Measurements from ENCODE around the gene CNTNAP4. TPM values are rescaled to one million over a fixed set of nuclear protein-coding genes. Genes with fewer than 3 reads are reported as not detected.
A peak's percentile ranks its signal among the peaks of the same experiment; 100 is the strongest.

Gene CNTNAP4
- not detected in 2 replicates for total RNA-seq (2021; fragmentation: NEBNext Ultra II Directional; extraction: Animal tissue kit (Norgen Biotek cat#: 25700))
- 0.03 TPM in 1 of 2 replicates, not detected in the other for polyA plus RNA-seq (2011; rRNA removed)
- polyA plus RNA-seq (2011; cell fraction: cytosol; rRNA removed), result 0.03 TPM
- polyA plus RNA-seq (2011; cell fraction: nucleus; rRNA removed), result 0.07 TPM
- polyA plus RNA-seq (2012, experiment 1 of 2), result not detected in 4 replicates
- polyA plus RNA-seq (2012, experiment 2 of 2), result not detected
- polyA plus RNA-seq (2013, experiment 1 of 2), result 0.04 TPM
- polyA plus RNA-seq (2013, experiment 2 of 2), result 0.04 TPM
- 0.03 and 0.07 TPM in 2 replicates for polyA minus RNA-seq (2011; rRNA and poly(A)+ RNA removed)
- polyA minus RNA-seq (2011; cell fraction: cytosol; rRNA and poly(A)+ RNA removed), result not detected
- polyA minus RNA-seq (2011; cell fraction: nucleus; rRNA and poly(A)+ RNA removed), result not detected
- long read RNA-seq, experiment 1, result 0 reads
- long read RNA-seq, experiment 2, result 0 reads

- Histone ChIP-seq H3K14ac (ENCODE audit: insufficient read length) (no peak within 1 kb of the TSS), H3K18ac (ENCODE audit: extremely low read depth, low read length) (no peak within 1 kb of the TSS), H3K9ac (replicated peaks in 1 of 4; ENCODE audit: extremely low read depth in 1 of 4, low read depth in 3 of 4, low read length in 3 of 4) (no peak within 1 kb of the TSS), H4K20me1 (replicated peaks in 1 of 2; ENCODE audit: control insufficient read depth in 1 of 2, insufficient read depth in 2 of 2, low read length in 2 of 2) (no peaks in the 10 kb centered on the region), H3K9me3 (ENCODE audit: insufficient read depth in 2 of 2, low read depth in 1 of 2, low read length in 1 of 2) (no peaks in the 10 kb centered on the region), H4K8ac (ENCODE audit: extremely low read depth, insufficient read depth, low read length) (peak within 1 kb of the TSS; percentile 11; the same call in 1 of the 2 replicates), H3K79me2 (ENCODE audit: control insufficient read depth in 1 of 2, insufficient read depth in 2 of 2, low read length in 2 of 2) (no peaks in the 10 kb centered on the region), H3K4me2 (ENCODE audit: insufficient read depth in 1 of 2, low read depth in 2 of 2, low read length in 2 of 2) (peak within 1 kb of the TSS; percentile 39 to 61; a peak in 3 of 4 replicates), H3K56ac (replicated peaks; ENCODE audit: insufficient read length, low read depth, low read length) (no peak within 1 kb of the TSS), H3K4me3 (ENCODE audit: extremely low read depth in 1 of 4, insufficient read depth in 2 of 4, low read depth in 3 of 4, low read length in 4 of 4) (peak within 1 kb of the TSS in 3 of 4 experiments; percentile 6 to 45 (median 21); a peak in 4 of 8 replicates), H4K5ac (ENCODE audit: insufficient read length, low read depth, low read length) (no peak within 1 kb of the TSS), H2BK15ac (ENCODE audit: low read length) (no peak within 1 kb of the TSS), H2AK5ac (ENCODE audit: low read depth, low read length) (no peak within 1 kb of the TSS), H2BK12ac (ENCODE audit: low read depth, low read length) (no peak within 1 kb of the TSS), H3K4me1 (replicated peaks in 1 of 4; ENCODE audit: control insufficient read depth in 3 of 4, insufficient read depth in 4 of 4, low read length in 3 of 4) (peaks cover 0 to 2% (median 0%) of the 10 kb centered on the region in 4 experiments; a peak in 2 of 7 replicates), H3K4ac (replicated peaks; ENCODE audit: insufficient read length, low read depth, low read length) (no peak within 1 kb of the TSS), H3K36me3 (ENCODE audit: control insufficient read depth in 2 of 4, insufficient read depth in 4 of 4, low read length in 3 of 4) (no peaks in the 10 kb centered on the region), H2BK120ac (replicated peaks; ENCODE audit: low read depth, low read length) (no peak within 1 kb of the TSS), H3K23ac (ENCODE audit: insufficient read length) (no peak within 1 kb of the TSS), H4K91ac (replicated peaks; ENCODE audit: insufficient read length, low read length) (no peak within 1 kb of the TSS), H2BK20ac (ENCODE audit: low read length) (no peak within 1 kb of the TSS), H2BK5ac (ENCODE audit: low read depth, low read length) (no peak within 1 kb of the TSS), H3K27me3 (replicated peaks in 1 of 4; ENCODE audit: control insufficient read depth in 3 of 4, extremely low read depth in 1 of 4, insufficient read depth in 3 of 4, low read length in 3 of 4) (peaks cover 0 to 3% (median 0%) of the 10 kb centered on the region in 4 experiments; a peak in 2 of 7 replicates), H3K23me2 (ENCODE audit: low read depth, low read length) (no peaks in the 10 kb centered on the region; the same call in 1 of the 2 replicates), H2AFZ (ENCODE audit: low read length) (0 out of 2 replicates have a peak within 1 kb of the TSS, but pooled peaks have one; percentile 19), H3K27ac (ENCODE audit: low read depth, low read length) (no peak within 1 kb of the TSS), H3K79me1 (ENCODE audit: low read depth, low read length) (no peaks in the 10 kb centered on the region)
- ChIA-PET CTCF (ENCODE audit: partially characterized antibody) (interaction anchor here (0.7 to 5.4 kb wide), 4 partner anchors 10 to 477 kb away, joined by 3 to 27 read pairs (median 12); no protein-coding TSS in a partner anchor), POLR2A (ENCODE audit: partially characterized antibody) (no interaction called here)
- 20% methylated on average over 16 of the region's 16 CpGs; no CpG with 5 or more reads in 1 of the 2 experiments for WGBS, 2 experiments (ENCODE audit: extremely low coverage in 1 of 2, insufficient coverage in 1 of 2, insufficient read length in 1 of 2, insufficient replicate concordance in 2 of 2, low coverage in 1 of 2, low lambda C conversion rate in 2 of 2, missing lambda C conversion rate in 1 of 2)
- DNase-seq (ENCODE audit: low read depth in 1 of 2, low spot score in 2 of 2), result peak in 1 of 2 experiments; percentile 73
- peak; percentile 24 for FAIRE-seq
- TF ChIP-seq TCF12 (IDR thresholded peaks at IDR 0.05; ENCODE audit: low read depth, low read length) (no peak), NANOG (IDR thresholded peaks at IDR 0.05; ENCODE audit: insufficient read depth, low read depth, low read length, poor library complexity, severe bottlenecking) (no peak), MAX (IDR thresholded peaks at IDR 0.05) (no peak), SIRT6 (IDR thresholded peaks at IDR 0.05; ENCODE audit: low read length) (no peak), POU5F1 (IDR thresholded peaks at IDR 0.05; ENCODE audit: low read depth, low read length) (no peak), RXRA (IDR thresholded peaks at IDR 0.05; ENCODE audit: insufficient read depth, low read depth, low read length) (no peak), CTBP2 (IDR thresholded peaks at IDR 0.05; ENCODE audit: borderline replicate concordance, insufficient read depth, insufficient read length, low read length) (no peak), JUN (IDR thresholded peaks at IDR 0.05; ENCODE audit: low read depth, low read length) (no peak), KDM1A (IDR thresholded peaks at IDR 0.05; ENCODE audit: borderline replicate concordance, low read length) (no peak), BCL11A (IDR thresholded peaks at IDR 0.05; ENCODE audit: low read depth in 2 of 2, low read length in 2 of 2) (no peak)
These were observed at the start of gene CNTNAP4 for GRCh38 chr16:76276745-76277438. Gene CNTNAP4 (plus strand): TSS chr16:76277401. CDS start chr16:76277663, 262 bp downstream.
